ENCODE measurements around the gene BNC2.
"Not testable (repeated sequence)": the region's sequence is repeated elsewhere in the genome, so short reads cannot be mapped to it uniquely, and the experiment has no call there.

The BNC2 gene

GRCh38 chr9:16545639-16546038 lies 324.8 kb downstream of the BNC2 start:
- DNase-seq (ENCODE audit: low spot score) (no peak), FAIRE-seq (no peak)

GRCh38 chr9:16544842-16545241 lies 325.6 kb downstream of the BNC2 start:
- FAIRE-seq: no peak

GRCh38 chr9:16543686-16544085 lies 326.8 kb downstream of the BNC2 start:
- DNase-seq (ENCODE audit: low spot score): no peak
- FAIRE-seq: no peak

More at GRCh38 chr9:16544842-16545241, 325.6 kb downstream of the BNC2 start:
- DNase-seq (ENCODE audit: low spot score): no peak

GRCh38 chr9:16543225-16543624 lies 327.2 kb downstream of the BNC2 start:
- FAIRE-seq (no peak), DNase-seq (ENCODE audit: low spot score) (no peak)

- no peak for FAIRE-seq
- no peak for DNase-seq (ENCODE audit: low spot score)
Measured at GRCh38 chr9:16542290-16542689, 328.2 kb downstream of the BNC2 start.

GRCh38 chr9:16540743-16541613 lies 329.5 kb downstream of the BNC2 start:
- no peak for FAIRE-seq
- DNase-seq (ENCODE audit: low spot score): no peak

GRCh38 chr9:16539626-16540025 lies 330.8 kb downstream of the BNC2 start:
- DNase-seq (ENCODE audit: low spot score); FAIRE-seq: not testable (repeated sequence)

GRCh38 chr9:16535555-16535954 lies 334.9 kb downstream of the BNC2 start:
- no peak for FAIRE-seq
- no peak for DNase-seq (ENCODE audit: low spot score)

- no peak for FAIRE-seq
- no peak for DNase-seq (ENCODE audit: low spot score)
Measured at GRCh38 chr9:16532681-16533450, 337.6 kb downstream of the BNC2 start.

- no peak for FAIRE-seq
- DNase-seq (ENCODE audit: low spot score): no peak
Measured at GRCh38 chr9:16532272-16532671, 338.2 kb downstream of the BNC2 start.

- DNase-seq (ENCODE audit: low spot score) (no peak), FAIRE-seq (no peak)
Measured at GRCh38 chr9:16530669-16531642, 339.5 kb downstream of the BNC2 start.

GRCh38 chr9:16527573-16527972 lies 342.9 kb downstream of the BNC2 start:
- no peak for DNase-seq (ENCODE audit: low spot score)
- no peak for FAIRE-seq

GRCh38 chr9:16526380-16526779 lies 344.1 kb downstream of the BNC2 start:
- FAIRE-seq (no peak), DNase-seq (ENCODE audit: low spot score) (peak; percentile 14)

GRCh38 chr9:16524823-16525222 lies 345.6 kb downstream of the BNC2 start:
- DNase-seq (ENCODE audit: low spot score) (no peak), FAIRE-seq (no peak)

- DNase-seq (ENCODE audit: low spot score): no peak
- FAIRE-seq: no peak
Measured at GRCh38 chr9:16524078-16524477, 346.4 kb downstream of the BNC2 start.

- no peak for FAIRE-seq
- DNase-seq (ENCODE audit: low spot score): peak; percentile 73
Measured at GRCh38 chr9:16521868-16522411, 348.5 kb downstream of the BNC2 start.

GRCh38 chr9:16519001-16519400 lies 351.5 kb downstream of the BNC2 start:
- FAIRE-seq (no peak), DNase-seq (ENCODE audit: low spot score) (no peak)

GRCh38 chr9:16516891-16517290 lies 353.6 kb downstream of the BNC2 start:
- no peak for FAIRE-seq
- DNase-seq (ENCODE audit: low spot score): no peak

- DNase-seq (ENCODE audit: low spot score): no peak
- no peak for FAIRE-seq
Measured at GRCh38 chr9:16515879-16516301, 354.6 kb downstream of the BNC2 start.

GRCh38 chr9:16515207-16515606 lies 355.3 kb downstream of the BNC2 start:
- FAIRE-seq: no peak
- DNase-seq (ENCODE audit: low spot score): no peak

GRCh38 chr9:16514131-16514530 lies 356.3 kb downstream of the BNC2 start:
- DNase-seq (ENCODE audit: low spot score) (no peak), FAIRE-seq (no peak)
